HTR-8/SVneo (cell line): ENCODE measurements around the gene HOXC5.

Experiments used
- DNase-seq: peaks from one replicate; pipeline ENCODE4 v3.0.0; 2011; ENCODE audit warnings: low spot score, mixed read lengths; ENCODE audit not compliant: insufficient read length
- FAIRE-seq: peaks from 2 replicates; lab custom pipeline; 2011; peaks lifted over from hg19 to GRCh38; lab: Jason Lieb, UNC

Gene HOXC5

GRCh38 chr12:54005853-54006558, 26.8 kb upstream of the HOXC5 start:
- DNase-seq = peak; percentile 77
- FAIRE-seq = peak; percentile 46

- DNase-seq (no peak), FAIRE-seq (no peak)
These were observed 26.2 kb upstream of the HOXC5 start for GRCh38 chr12:54006559-54007220.

GRCh38 chr12:54007538-54008259, 25.2 kb upstream of the HOXC5 start:
- DNase-seq = no peak
- peak; percentile 28 for FAIRE-seq

GRCh38 chr12:54008260-54008552, 24.6 kb upstream of the HOXC5 start:
- FAIRE-seq (no peak), DNase-seq (no peak)

GRCh38 chr12:54009171-54010052, 23.4 kb upstream of the HOXC5 start:
- DNase-seq (no peak), FAIRE-seq (peak; percentile 44)

- no peak for FAIRE-seq
These were observed 22.5 kb upstream of the HOXC5 start for GRCh38 chr12:54010053-54010971.

GRCh38 chr12:54010972-54011664, 21.7 kb upstream of the HOXC5 start:
- no peak for DNase-seq
- no peak for FAIRE-seq

More at GRCh38 chr12:54010053-54010971, 22.5 kb upstream of the HOXC5 start:
- no peak for DNase-seq

GRCh38 chr12:54011665-54012532, 21.0 kb upstream of the HOXC5 start:
- no peak for FAIRE-seq
- DNase-seq = no peak

- FAIRE-seq = no peak
- DNase-seq = no peak
These were observed 20.0 kb upstream of the HOXC5 start for GRCh38 chr12:54012631-54013409.

- DNase-seq = no peak
- no peak for FAIRE-seq
These were observed 18.4 kb upstream of the HOXC5 start for GRCh38 chr12:54014377-54015017.

- no peak for DNase-seq
- no peak for FAIRE-seq
These were observed 17.6 kb upstream of the HOXC5 start for GRCh38 chr12:54015018-54015931.

- FAIRE-seq = no peak
- DNase-seq = no peak
These were observed 16.8 kb upstream of the HOXC5 start for GRCh38 chr12:54016051-54016450.

- DNase-seq = no peak
- no peak for FAIRE-seq
These were observed 16.3 kb upstream of the HOXC5 start for GRCh38 chr12:54016478-54016964.

- no peak for DNase-seq
These were observed 15.6 kb upstream of the HOXC5 start for GRCh38 chr12:54017027-54017788.

More at GRCh38 chr12:54017027-54017788, 15.6 kb upstream of the HOXC5 start:
- FAIRE-seq = no peak
